ENCODE measurements around the gene AMELX.

AMELX gene

GRCh38 chrX:11309220-11309619 lies 16.0 kb downstream of the AMELX start:
- DNase-seq (ENCODE audit: low read depth), result no peak

GRCh38 chrX:11311706-11312105 lies 18.5 kb downstream of the AMELX start:
- DNase-seq (ENCODE audit: low read depth), result no peak

- no peak for DNase-seq (ENCODE audit: low read depth)
Measured at GRCh38 chrX:11319806-11320520, 26.8 kb downstream of the AMELX start.

- DNase-seq (ENCODE audit: low read depth), result no peak
Measured at GRCh38 chrX:11321986-11322385, 28.8 kb downstream of the AMELX start.

- no peak for DNase-seq (ENCODE audit: low read depth)
Measured at GRCh38 chrX:11328134-11328533, 34.9 kb downstream of the AMELX start.

GRCh38 chrX:11329021-11329420 lies 35.8 kb downstream of the AMELX start:
- DNase-seq (ENCODE audit: low read depth), result no peak

- DNase-seq (ENCODE audit: low read depth), result no peak
Measured at GRCh38 chrX:11331788-11332187, 38.6 kb downstream of the AMELX start.

GRCh38 chrX:11334165-11334564 lies 41.0 kb downstream of the AMELX start:
- no peak for DNase-seq (ENCODE audit: low read depth)

- DNase-seq (ENCODE audit: low read depth), result no peak
Measured at GRCh38 chrX:11336201-11336600, 43.0 kb downstream of the AMELX start.

GRCh38 chrX:11337292-11338009 lies 44.2 kb downstream of the AMELX start:
- no peak for DNase-seq (ENCODE audit: low read depth)

- DNase-seq (ENCODE audit: low read depth), result no peak
Measured at GRCh38 chrX:11341274-11342201, 48.3 kb downstream of the AMELX start.

- DNase-seq (ENCODE audit: low read depth), result no peak
Measured at GRCh38 chrX:11342673-11343072, 49.5 kb downstream of the AMELX start.

GRCh38 chrX:11346121-11346682 lies 53.0 kb downstream of the AMELX start:
- no peak for DNase-seq (ENCODE audit: low read depth)

GRCh38 chrX:11347300-11347699 lies 54.1 kb downstream of the AMELX start:
- no peak for DNase-seq (ENCODE audit: low read depth)

- DNase-seq (ENCODE audit: low read depth), result no peak
Measured at GRCh38 chrX:11349020-11349419, 55.8 kb downstream of the AMELX start.

GRCh38 chrX:11349661-11350337 lies 56.6 kb downstream of the AMELX start:
- no peak for DNase-seq (ENCODE audit: low read depth)
